HuH-7 (cell line): ENCODE measurements around the gene ZNF688.
A peak's percentile ranks its signal among the peaks of the same experiment; 100 is the strongest.
"Not testable (repeated sequence)": the region's sequence is repeated elsewhere in the genome, so short reads cannot be mapped to it uniquely, and the experiment has no call there.

ENCODE experiments used
- DNase-seq: peaks from one replicate; pipeline ENCODE4 v3.0.0; 2011; ENCODE audit warnings: low spot score

Gene ZNF688

DNA sequence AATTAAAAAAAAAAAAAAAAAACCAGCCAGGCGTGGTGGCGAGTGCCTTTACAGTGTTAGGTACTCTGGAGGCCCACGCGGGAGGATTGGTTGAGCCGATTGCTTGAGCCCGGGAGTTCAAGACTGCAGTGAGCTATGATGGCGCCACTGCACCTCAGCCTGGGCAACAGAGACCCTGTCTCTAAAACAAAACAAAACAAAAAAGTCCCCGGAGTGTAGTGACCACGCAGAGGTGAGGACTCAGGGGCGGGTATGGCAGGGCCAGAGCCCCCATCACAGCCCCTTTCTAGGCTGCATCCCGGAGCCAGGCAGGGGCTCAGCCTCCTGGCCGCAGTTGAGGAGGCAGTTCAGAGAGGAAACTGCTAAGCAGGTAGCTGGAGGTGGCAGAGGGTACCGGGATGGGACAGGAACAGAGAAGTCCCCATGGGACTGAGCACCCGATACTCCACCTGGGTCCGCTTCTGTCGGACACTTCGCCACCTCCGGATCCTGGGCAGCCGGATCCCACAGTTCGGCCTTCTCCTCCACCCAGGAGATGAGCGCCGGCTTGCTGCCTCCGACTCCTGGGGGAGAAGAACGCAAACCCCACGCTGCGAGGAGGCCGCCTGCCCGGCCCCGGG lies 37.7 kb downstream of the ZNF688 start:
- DNase-seq = no peak

DNA sequence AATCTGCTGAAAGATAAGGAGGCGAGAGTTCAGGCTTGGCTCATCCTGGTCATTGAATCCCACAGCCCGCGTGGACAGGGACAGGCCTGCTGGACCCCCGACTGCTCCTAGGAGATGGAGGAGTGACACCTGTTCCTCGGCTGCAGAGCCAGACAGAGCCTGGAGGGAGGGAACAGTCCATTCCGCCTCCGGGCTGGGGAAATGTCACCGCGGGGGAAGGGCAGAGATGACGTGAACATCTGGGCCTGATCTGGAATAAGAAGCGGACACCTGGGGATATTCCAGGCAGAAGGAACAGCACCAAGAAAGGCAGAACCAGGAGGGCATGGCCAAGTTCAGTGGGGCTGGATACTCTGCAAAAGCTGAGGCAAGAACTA lies 38.4 kb downstream of the ZNF688 start:
- DNase-seq = no peak

DNA sequence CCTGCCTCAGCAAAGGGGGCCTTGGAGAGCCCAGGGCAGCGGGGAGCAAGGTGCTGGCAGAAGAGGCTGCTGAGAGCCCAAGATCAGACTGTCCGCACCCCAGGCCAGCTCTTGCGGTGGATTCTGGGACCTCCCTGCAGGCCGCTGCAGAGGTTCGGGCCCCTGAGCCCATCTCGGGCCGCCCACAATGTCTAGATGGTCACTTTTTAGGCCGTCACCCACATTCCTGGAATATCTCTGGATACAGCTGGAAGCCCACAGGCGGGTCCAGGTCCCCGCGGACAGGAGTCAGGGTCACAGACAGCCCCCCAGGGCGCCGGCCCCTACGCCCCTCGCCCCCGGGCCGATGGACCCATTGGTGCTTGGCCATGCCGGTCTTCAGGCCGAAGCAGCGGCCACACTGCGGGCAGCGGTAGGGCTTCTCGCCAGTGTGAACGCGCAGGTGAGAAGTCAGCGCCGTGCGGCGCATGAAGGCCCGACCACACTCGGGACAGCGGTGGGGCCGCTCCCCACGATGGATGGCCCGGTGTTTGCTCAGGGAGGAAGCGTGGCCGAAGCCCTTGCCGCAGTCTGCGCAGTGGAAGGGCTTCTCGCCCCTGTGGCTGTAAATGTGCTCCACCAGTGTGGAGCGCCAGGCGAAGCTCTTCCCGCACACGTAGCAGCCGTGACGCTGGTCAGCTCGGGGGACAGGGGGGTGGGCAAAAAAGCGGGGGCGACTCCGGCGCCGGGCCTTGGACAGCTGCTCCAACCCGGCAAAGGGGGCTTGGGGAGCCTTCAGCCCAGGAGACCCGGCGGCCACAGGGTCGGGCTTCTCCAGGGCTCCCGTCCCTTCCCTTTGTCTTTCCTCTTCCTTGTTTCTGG lies 39.0 kb downstream of the ZNF688 start:
- DNase-seq = no peak

DNA sequence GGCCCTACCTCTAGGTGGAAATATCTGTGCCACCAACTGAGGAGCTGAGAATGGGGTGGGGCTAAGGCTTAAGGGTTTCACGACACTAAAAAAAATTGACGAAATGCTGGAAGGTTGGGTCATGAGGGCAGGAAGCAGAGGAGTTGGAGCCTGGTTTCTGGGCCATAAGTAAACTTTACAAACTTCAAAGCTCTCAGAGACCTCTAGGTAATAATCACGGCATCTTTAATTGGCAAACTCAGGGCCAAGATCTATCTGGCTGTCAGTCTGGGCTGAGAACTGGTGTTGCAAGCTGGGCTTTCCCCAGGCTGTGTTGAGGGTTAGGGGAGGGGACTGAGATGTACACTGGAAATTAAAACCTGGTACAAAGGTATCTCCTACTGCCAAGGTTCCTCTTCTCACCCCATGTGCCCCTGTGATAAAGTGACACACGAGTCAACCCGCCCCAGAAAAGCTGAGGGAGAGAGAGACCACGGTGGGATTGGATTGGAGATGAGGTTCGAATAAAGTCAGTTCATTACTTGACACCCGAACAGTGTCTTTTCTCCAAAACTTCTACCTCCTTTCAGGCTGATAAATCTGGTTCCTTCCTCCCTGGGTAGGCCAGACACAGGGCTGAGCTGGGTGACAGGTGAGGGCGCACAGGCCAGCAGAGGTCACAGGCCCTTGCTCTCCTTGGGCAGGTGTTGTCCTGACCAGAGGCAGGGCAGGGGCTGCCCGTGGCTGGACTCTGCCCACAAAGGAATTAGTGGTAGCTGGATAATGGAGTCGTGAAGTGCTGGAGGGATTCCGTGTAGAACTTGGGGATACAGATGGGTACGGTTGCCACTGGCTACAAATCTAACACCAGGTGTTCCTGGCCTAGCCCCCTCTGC lies 41.1 kb downstream of the ZNF688 start:
- no peak for DNase-seq

DNA sequence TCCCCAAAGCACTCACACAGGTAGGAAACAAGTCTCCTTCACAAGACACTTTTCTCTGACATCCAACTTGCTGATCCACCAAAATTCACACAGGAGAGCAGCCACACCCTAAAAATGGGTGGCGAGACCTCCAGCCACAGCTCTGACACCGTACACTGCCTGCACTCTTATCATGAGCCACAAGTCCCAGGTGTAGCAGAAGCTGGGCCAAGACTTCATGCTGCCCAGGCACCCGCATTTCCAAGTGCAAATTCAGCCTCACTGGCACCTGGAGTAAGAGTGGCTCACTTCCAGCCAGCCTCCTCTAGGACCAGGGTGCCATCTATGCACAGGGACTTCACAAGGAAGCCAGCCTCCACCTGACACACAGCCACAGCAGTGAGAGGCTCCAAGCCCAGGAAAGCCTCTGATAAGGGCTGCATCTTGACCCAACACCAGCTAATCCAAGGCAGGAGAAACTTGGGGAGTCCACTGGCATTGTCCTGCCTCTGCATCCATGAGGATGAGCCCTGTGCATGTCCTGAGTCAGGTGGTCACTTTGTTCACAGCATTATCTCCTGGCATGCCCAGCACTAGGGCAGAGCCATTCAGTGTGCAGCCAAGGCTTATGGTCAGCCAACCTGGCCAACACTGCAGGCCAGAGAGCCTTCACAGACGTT lies 42.6 kb downstream of the ZNF688 start:
- DNase-seq = no peak

DNA sequence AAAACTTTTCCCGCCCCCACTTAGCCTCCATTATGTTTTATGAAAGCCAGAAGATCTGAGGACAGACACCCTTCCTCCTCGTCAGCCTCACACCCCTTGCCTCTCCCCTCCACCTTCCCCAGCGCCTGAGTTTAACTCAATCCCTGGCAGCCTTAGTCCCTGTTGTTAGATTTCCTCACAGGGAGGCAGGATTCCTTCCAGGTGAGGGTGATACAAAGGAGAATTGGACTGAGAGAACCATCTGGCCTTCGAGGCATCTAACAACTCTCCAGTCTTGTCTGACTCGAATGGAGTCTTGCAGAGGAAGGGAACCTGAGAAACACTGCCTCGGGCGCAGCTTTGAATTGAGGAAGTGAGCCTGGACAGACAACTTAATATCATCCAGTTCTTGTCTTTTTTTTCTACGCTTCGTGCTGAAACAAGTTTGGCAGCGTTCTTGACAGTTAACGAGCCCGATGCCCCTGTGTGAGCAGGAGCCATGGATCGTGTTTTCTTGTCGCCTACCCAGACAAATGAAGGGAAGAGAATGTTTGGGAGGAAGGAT lies 43.8 kb downstream of the ZNF688 start:
- DNase-seq = no peak

DNA sequence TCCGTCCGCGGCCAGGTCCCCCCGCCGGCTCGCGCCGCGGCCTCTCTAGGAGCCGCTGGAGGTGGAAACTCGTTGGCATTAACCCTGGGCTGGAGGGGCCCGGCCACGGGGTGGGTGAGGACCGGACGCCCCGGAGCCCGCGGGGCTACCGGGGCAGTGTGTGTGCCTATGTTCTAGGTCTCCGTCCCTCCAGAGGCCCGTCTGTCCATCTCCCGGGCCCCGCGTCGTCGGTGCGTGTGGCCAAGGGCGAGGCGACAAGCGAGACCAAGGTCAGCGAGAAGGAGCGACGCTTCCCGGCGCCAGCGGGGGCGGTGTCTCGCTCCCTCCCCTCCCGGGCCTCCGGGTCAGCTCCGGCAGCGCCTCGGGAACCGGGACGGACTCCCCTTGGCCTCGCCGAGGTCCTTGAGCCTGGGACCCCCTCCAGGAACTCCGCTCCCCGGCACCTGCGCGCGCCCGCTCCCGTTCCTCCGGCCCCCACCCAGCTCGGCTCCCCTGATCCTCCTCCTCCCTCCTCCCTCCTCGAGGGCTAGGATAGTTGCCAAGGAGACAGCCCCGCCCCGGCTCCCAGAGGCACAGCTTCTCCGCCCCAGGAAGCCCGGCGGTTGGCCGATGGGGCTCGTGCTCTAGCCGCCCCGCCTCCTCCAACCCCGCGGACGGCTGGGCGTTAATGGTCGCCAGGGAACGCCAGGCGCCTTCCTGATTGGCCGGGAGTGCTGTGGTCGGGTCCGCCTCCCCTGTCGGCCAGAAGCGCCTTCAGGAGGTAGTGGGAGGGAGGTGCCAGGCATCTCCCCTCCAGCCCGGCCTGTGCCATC lies 44.5 kb downstream of the ZNF688 start:
- DNase-seq = peak; percentile 95

DNA sequence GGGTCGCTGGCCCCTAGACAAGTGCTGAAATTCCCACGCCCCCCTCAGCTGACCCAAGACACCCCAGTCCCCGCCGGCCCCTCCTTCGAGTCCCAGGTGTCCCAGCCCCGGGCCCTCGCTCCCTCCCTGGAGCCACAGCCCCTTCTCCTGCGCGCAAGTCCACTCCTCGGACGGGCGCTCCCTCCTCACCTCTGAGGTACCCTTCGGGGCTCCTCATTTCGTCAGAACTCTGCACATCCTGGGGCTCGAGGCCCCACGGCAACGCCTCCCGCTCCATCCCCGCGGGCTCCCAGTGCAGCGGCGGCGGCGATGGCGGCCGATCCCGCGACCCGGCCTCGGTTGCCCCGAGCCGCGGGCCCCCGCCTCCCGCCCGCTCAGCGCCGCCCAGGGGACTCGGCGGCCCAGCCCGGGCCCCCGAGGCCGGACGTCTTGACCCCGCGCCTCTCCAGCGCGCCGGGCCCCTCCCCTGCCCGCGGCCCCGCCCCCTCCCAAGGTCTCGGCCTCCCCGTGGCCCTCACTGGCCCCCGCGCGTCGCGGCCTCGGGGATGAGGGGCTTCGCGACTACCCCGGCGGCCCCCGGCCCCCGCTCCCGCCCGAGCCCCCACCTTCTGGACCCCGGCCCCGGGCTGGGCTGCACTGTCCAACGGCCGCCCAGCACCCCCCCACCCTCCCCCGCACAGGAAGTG lies 45.2 kb downstream of the ZNF688 start, which contains the start of gene ZNF768:
Gene ZNF768 (minus strand): TSS at position 430 of the 686 bp plus-strand sequence. CDS start 153 bp downstream, at position 277.
- DNase-seq = peak; percentile 56

DNA sequence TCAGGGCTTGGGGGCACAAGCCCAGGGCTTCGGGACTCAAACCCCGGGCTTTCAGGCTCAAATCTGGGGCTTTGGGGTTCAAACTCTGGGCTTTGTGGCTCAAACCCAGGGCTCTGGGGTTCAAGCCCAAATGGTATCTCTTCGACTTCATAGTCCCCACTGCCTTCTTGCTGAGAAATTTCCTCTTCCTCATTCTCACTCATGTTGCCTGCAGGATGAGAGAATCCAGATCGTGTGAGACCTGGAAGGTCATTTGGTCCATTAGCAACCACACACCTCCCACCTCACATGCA lies 45.7 kb downstream of the ZNF688 start:
- no peak for DNase-seq

DNA sequence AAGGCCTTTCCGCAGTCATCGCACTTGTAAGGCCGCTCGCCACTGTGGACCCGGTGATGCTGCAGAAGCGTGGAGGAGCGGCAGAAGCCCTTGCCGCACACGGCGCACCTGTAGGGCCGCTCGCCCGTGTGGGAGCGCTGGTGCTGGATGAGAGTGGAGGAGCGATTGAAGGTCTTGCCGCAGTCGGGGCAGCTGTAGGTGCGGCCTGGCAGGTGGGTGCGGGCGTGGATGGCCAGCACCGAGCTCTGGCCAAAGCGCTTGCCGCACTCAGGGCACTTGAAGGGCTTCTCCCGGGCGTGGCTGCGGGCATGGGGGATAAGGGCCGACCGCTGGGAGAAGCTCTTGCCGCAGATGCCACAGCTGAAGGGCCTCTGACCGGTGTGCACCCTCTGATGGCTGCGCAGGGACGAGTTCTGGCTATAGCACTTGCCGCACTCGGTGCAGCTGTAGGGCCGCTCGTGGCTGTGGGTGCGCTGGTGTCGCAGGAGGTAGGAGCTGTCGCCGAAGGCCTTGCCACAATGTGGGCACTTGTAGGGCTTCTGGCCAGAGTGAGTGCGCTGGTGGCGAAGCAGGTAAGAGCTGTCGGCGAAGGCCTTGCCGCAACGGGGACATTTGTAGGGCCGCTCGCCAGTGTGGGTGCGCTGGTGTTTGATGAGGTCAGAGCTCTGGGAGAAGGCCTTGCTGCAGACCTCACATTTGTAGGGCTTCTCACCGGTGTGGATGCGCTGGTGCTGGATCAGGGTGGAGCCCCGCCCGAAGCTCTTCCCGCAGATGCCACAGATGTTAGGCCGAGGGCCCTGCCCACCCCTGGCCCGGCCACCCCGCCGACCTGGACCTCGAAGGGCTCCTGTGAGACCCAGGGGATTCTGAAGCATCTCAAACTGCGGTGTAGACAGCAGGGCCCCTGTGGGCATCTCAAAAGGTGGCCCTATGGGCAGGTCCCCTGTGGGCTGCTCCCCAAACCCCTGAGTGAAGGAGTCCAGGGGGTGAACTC lies 46.6 kb downstream of the ZNF688 start:
- DNase-seq = no peak

DNA sequence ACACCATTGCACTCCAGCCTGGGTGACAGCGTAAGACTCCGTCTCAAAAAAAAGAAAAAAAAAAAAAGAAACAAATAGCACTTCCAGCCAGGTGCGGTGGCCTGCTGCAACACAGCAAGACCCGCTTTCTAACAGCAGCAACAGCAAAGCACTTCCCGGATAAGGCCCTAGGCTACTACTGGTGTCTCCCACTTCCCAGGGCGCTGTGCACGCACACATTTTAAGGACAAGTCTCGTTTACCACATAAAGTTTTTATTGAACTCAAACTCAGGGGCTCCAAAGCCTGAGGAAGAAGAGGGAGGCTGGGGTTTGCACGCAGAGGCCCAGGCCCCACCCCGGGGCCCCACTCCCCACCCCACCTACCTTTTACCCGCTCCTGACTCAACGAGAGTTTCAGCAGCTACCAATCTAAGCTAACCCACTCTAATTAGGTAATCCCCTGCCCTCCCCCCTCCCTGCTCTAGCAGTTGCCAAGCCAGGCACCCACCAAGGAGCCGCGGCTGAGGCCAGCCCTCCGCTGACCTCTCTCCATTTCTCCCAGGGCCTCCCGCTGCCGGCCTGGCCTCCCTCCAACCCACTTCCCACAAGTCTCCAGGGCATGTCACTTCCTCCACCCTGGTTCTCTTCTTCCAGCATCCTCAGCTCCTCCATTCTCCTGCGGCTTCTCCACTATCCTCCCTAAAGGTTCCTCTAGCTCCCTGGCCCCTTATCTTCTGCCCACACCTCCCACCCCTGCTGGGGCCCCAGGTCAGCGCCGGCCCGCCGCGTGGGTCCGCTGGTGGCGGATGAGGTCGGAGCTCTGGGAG lies 47.5 kb downstream of the ZNF688 start:
- no peak for DNase-seq

DNA sequence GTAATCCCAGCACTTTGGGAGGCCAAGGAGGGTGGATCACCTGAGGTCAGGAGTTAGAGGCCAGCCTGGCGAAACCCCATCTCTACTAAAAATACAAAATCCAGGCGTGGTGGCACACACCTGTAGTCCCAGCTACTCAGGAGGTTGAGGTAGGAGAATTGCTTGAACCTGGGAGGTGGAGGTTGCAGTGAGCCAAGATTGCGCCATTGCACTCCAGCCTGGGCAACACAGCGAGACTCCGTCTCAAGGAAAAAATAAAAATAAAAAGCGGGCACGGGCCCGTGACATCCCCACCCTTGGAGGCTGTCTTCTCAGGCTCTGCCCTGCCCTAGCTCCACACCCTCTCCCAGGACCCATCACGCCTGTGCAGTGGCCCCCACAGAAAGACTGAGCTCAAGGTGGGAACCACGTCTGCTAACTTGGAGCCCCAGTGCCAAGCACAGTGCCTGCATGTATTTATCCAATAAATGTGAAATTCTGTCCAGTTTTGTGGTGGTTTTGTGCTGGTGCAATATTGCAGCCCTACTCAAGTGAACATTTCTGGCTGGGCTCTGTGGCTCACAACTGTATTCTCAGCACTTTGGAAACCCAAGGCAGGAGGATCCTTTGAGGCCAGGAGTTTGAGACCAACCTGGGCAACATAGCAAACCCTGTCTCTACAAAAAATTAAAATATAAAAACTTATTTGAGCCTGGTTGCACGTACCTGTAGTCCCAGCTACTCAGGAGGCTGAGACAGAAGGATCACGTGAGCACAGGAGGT lies 48.6 kb downstream of the ZNF688 start:
- DNase-seq = not testable (repeated sequence)

DNA sequence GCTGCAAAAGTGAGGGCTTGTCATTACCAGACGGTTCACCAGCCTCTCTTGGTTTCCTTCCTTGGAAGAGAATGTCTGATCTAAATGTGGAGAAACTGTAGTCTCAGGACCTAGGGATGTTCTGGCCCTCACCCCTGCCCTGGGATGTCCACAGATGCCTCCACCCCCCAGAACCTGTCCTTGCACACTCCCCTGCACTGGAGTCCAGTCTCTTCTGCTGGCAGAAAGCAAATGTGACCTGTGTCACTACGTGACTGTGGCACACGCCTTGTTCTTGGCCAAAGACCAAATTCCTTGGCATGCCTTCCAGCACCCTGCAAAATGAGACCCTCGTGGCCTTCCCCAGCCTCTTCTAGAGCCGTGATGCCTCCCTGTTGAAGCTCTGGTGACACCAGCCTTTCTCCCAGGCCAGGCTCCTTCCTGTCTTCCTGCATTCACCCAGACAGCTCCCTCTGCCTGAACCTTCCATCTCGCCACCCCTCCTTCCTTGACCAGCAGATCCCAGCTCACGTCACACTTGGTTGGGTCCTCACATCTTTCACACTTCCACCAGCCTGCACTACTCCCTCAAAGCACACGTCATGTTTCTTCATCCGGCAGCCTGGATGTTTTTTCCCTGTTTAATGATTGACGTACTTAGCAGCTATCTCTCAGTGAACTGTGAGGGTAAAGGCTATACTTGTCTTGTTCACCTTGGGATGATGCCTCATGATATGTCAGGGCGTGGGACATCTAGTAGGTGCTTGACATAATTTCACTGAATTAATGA lies 49.5 kb downstream of the ZNF688 start:
- DNase-seq = peak; percentile 75

DNA sequence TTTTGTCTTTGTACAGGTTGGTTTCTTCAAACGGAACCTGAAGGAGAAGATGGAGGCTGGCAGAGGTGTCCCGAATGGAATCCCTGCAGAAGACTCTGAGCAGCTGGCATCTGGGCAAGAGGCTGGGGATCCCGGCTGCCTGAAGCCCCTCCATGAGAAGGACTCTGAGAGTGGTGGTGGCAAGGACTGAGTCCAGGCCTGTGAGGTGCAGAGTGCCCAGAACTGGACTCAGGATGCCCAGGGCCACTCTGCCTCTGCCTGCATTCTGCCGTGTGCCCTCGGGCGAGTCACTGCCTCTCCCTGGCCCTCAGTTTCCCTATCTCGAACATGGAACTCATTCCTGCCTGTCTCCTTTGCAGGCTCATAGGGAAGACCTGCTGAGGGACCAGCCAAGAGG lies 50.0 kb downstream of the ZNF688 start:
- DNase-seq = no peak
